ENCODE data around the gene TRMT61A.
"Not testable (repeated sequence)": the region's sequence is repeated elsewhere in the genome, so short reads cannot be mapped to it uniquely, and the experiment has no call there.

The TRMT61A gene

DNA sequence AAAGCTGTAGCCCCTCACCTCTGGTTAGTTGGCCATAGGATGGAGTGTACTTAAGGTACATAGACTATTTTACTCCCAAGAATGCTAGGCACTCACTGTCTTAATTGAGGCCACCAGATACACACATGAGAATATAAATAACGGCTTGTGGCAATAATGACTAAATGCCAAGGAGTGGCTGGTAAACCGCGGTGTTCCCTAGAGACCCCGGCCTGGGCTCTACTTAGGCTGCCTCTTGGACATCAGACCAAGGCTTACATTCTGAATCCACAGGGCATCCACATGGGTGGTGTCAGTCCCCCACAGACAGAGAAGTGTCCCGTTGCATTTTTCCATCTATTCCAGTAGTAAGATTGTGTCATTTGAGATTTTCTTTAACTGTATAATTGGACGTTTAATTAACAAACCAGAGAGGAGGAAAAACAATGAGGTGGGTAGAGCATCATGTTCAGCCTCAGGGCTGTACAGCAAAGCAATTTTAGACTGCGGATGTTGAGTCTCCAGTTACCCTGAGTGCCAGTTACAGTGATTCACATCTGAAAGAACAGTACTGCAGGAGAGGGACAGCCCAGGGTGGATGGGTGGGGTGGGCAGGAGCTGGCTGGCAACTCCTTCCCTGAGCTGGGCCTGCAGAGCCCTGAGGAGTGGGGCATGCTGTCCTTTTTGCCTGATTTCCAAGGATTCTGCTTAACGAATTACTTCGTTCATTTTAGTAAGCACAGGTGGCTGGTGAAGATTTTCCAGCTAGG lies 26.9 kb upstream of the TRMT61A start:
- Mint-ChIP-seq H3K27ac (no peak overlapping the region), H3K27me3 (no peaks in the 10 kb centered on the region), H3K4me3 (no peak overlapping the region), H3K9me3 (no peaks in the 10 kb centered on the region), H3K4me1 (ENCODE audit: low read depth) (peaks cover 8% of the 10 kb centered on the region), H3K36me3 (ENCODE audit: low read depth) (peaks cover 58% of the 10 kb centered on the region)

DNA sequence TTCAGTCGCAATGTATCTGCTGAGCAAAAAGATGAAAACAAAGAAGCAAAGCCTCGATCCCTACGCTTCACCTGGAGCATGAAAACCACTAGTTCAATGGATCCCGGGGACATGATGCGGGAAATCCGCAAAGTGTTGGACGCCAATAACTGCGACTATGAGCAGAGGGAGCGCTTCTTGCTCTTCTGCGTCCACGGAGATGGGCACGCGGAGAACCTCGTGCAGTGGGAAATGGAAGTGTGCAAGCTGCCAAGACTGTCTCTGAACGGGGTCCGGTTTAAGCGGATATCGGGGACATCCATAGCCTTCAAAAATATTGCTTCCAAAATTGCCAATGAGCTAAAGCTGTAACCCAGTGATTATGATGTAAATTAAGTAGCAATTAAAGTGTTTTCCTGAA lies 26.1 kb upstream of the TRMT61A start:
- Mint-ChIP-seq H3K4me1 (ENCODE audit: low read depth) (peaks cover 8% of the 10 kb centered on the region), H3K9me3 (no peaks in the 10 kb centered on the region), H3K27me3 (no peaks in the 10 kb centered on the region), H3K36me3 (ENCODE audit: low read depth) (peaks cover 62% of the 10 kb centered on the region), H3K4me3 (no peak overlapping the region), H3K27ac (no peak overlapping the region)

DNA sequence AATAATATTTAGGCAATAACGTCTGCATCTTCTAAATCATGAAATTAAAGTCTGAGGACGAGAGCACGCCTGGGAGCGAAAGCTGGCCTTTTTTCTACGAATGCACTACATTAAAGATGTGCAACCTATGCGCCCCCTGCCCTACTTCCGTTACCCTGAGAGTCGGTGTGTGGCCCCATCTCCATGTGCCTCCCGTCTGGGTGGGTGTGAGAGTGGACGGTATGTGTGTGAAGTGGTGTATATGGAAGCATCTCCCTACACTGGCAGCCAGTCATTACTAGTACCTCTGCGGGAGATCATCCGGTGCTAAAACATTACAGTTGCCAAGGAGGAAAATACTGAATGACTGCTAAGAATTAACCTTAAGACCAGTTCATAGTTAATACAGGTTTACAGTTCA lies 25.7 kb upstream of the TRMT61A start:
- peaks cover 8% of the 10 kb centered on the region for H3K4me1 Mint-ChIP-seq (ENCODE audit: low read depth)
- H3K27ac Mint-ChIP-seq: no peak overlapping the region
- H3K4me3 Mint-ChIP-seq: no peak overlapping the region
- no peaks in the 10 kb centered on the region for H3K9me3 Mint-ChIP-seq
- H3K27me3 Mint-ChIP-seq: no peaks in the 10 kb centered on the region
- H3K36me3 Mint-ChIP-seq (ENCODE audit: low read depth): peaks cover 63% of the 10 kb centered on the region

DNA sequence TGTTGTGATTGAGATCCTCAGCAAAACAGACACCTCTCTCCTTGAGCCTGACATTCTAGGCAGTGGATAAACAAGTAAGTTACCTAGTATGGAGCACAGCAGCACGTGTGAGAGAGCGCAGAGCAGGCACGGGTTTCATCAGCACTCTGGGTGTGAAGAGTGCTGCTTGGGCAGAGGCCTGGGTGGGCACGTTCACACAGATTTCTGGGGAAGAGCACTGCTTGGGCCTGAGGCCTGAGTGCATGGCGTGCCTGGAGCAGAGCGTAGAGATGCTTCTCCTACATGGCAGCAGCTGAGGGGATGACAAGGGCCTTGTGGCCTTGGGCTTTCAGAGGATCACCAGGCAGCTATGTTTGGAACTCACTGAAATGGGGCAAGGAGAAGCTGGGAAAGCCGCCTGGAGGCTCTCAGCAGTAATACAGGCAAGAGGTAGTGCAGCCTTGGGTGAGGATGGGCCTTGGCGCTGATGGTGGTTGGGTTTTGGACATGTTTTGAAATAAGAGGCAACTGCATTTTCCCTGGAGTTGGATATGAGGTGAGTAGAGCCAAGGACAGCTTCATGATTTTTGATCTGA lies 23.9 kb upstream of the TRMT61A start:
- Mint-ChIP-seq H3K4me1 (ENCODE audit: low read depth) (peaks cover 3% of the 10 kb centered on the region), H3K36me3 (ENCODE audit: low read depth) (peaks cover 60% of the 10 kb centered on the region), H3K9me3 (no peaks in the 10 kb centered on the region), H3K4me3 (no peak overlapping the region), H3K27ac (peak overlapping the region; percentile 36), H3K27me3 (no peaks in the 10 kb centered on the region)

DNA sequence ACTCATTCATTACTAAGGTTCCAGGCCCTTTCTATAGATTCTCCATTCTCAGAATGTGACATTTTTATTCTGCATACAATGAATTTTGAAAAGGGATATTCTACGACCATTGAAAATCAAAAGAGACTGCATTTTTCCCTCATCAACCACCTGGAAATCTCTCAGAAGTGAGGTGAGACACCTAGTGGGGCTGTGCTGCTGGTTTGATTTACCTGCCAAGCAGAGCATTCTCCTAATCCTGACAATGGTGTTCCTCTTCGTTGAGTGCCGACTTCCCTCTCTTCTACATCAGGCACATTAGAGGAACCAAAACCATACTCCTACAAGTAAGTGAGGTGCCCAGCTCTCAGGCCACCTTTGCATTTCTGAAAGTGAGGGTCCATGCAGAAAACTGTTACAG lies 21.2 kb upstream of the TRMT61A start:
- Mint-ChIP-seq H3K36me3 (ENCODE audit: low read depth) (peaks cover 49% of the 10 kb centered on the region), H3K9me3 (no peaks in the 10 kb centered on the region), H3K4me3 (no peak overlapping the region), H3K4me1 (ENCODE audit: low read depth) (no peaks in the 10 kb centered on the region), H3K27ac (no peak overlapping the region), H3K27me3 (no peaks in the 10 kb centered on the region)

DNA sequence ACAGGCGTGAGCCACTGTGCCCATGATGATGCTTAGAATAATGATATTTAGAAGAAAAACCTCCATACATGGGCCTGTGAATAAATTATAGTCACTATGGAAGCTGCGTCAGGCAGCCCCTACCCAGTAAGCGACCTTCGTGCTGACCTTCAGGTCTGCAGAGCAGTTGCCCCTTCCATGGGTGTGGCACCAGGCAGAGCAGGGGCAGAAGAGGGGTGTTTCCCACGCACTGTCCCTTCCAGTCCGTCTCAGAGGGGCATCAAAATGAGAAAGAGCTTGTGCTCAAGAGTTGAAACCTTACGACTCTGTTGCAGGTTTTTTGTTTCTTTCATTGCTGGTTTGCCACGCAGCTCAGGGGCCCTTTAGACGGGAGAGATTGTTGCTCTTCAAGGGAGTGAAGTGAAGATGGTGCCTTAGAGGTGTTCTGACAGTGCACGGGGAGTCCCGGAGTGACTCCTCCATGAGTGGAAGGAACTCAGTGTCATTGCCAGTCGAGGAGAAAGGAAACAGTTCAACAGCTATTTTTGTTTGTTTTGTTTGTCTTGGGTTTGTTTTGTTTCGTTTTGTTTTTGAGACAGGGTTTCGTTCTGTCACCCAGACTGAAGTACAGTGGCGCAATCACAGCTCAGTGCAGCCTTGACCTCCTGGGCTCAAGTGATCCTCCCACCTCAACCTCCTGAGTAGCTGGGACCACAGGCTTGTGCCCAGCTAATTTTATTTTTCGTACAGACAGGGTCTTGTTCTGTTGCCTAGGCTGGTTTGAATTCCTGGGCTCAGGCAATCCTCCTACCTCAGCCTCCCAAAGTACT lies 20.3 kb upstream of the TRMT61A start:
- peaks cover 39% of the 10 kb centered on the region for H3K36me3 Mint-ChIP-seq (ENCODE audit: low read depth)
- no peak overlapping the region for H3K4me3 Mint-ChIP-seq
- H3K27ac Mint-ChIP-seq: no peak overlapping the region
- no peaks in the 10 kb centered on the region for H3K27me3 Mint-ChIP-seq
- no peaks in the 10 kb centered on the region for H3K4me1 Mint-ChIP-seq (ENCODE audit: low read depth)
- no peaks in the 10 kb centered on the region for H3K9me3 Mint-ChIP-seq

DNA sequence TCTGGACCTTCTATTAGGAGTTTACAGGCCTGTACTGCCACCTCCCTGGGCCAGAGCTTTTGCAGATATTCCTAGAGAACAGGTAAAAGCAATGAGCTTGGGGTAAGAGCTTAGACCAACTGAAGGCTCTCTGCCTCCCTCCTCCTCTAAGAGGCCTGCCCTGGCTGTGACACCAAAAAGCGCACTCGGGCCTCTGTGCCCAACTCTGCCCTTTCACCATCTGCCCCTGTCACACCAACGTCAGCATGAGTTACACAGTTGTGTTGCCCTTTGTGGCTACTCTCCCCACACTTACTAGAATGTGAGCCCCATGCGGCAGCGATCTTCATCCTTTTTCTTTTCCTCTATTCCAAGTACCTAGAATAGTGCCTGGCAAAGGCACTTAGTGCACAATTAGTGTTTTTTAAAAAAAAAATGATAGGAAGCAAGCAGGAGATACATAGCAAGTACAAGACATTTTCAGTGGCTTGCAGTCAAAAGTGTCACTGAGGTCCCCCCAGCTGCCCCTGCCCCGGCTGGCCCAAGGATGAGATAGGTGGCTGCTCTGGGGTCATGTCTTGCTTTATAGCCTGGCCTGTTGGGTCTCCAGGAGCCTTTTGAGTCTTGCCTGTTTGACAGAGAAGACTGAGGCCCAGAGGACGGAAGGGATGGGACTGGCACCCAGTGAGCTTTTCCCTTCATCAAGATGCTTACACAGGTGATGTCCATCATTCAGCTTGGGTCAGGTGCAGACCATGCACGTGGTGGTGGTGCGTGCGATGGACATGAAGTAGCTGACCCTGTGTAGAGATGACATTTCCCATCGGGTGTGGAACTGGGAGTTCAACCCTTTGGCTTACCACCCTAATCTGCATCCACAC lies 18.9 kb upstream of the TRMT61A start:
- no peaks in the 10 kb centered on the region for H3K27me3 Mint-ChIP-seq
- no peaks in the 10 kb centered on the region for H3K9me3 Mint-ChIP-seq
- H3K36me3 Mint-ChIP-seq (ENCODE audit: low read depth): peaks cover 28% of the 10 kb centered on the region
- H3K4me3 Mint-ChIP-seq: no peak overlapping the region
- H3K4me1 Mint-ChIP-seq (ENCODE audit: low read depth): no peaks in the 10 kb centered on the region
- H3K27ac Mint-ChIP-seq: no peak overlapping the region

DNA sequence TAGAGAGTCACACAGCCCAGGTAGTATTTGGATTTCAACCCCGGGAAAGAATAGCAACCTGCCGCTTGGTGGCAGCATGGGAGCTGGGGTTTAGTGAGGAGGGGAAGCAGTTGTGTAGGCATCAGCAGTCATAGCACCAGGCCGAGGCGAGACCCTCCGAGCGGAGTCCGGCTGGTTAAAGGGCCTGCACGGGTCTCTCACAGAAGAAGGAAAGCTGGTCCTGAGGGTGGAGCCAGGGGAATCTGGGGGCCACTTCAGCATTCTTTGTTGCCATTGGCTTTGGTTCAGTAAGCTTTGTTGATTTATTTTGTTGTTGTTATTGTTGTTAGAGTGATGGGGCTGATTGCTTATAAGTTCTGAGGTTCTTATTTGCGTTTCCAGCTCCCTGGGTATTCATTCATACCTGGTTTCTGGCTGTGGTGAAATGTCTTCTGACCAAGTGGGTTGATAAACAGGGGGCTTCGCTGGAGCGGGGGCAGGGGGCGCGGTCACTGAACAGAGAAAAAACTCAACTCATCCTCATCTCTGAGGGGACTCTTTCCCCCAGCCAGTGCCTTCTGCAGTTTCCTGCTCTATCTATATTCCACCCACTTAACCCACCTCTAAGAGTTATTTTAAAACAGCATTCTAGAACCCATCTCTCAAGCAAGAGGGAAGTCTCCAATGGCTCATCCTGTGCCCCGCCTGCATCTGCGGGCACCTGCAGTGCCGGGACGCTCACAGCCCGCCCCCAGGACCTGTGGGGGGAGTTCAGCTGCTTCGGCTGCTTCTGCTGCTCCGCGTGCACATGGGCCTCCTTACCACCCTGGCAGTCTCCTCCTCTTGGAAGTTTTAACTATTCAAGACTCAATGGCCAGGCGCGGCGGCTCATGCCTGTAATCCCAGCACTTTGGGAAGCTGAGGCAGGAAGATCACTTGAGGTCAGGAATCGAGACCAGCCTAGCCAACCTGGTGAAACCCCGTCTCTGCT lies 18.0 kb upstream of the TRMT61A start:
- Mint-ChIP-seq H3K9me3 (no peaks in the 10 kb centered on the region), H3K27me3 (no peaks in the 10 kb centered on the region), H3K27ac (peak overlapping the region; percentile 52), H3K36me3 (ENCODE audit: low read depth) (peaks cover 23% of the 10 kb centered on the region), H3K4me3 (no peak overlapping the region), H3K4me1 (ENCODE audit: low read depth) (no peaks in the 10 kb centered on the region)

DNA sequence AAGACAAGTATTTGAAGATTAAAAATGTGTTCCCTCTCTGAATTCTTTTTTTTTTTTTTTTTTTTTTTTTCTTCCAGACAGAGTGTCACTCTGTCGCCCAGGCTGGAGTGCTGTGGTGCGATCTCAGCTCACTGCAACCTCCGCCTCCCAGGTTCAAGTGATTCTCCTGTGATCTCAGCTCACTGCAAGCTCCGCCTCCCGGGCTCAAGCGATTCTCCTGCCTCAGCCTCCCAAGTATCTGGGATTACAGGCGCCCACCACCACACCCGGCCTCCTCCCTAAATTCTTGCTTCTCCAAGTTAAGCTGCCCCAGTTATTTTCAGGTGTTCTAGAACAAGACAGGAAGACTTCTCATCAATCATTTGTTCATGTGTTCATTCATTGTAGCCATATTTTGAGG lies 16.8 kb upstream of the TRMT61A start:
- not testable (repeated sequence) for H3K4me1 Mint-ChIP-seq (ENCODE audit: low read depth); H3K4me3 Mint-ChIP-seq; H3K27ac Mint-ChIP-seq; H3K27me3 Mint-ChIP-seq; H3K9me3 Mint-ChIP-seq
- peaks cover 23% of the 10 kb centered on the region for H3K36me3 Mint-ChIP-seq (ENCODE audit: low read depth)

DNA sequence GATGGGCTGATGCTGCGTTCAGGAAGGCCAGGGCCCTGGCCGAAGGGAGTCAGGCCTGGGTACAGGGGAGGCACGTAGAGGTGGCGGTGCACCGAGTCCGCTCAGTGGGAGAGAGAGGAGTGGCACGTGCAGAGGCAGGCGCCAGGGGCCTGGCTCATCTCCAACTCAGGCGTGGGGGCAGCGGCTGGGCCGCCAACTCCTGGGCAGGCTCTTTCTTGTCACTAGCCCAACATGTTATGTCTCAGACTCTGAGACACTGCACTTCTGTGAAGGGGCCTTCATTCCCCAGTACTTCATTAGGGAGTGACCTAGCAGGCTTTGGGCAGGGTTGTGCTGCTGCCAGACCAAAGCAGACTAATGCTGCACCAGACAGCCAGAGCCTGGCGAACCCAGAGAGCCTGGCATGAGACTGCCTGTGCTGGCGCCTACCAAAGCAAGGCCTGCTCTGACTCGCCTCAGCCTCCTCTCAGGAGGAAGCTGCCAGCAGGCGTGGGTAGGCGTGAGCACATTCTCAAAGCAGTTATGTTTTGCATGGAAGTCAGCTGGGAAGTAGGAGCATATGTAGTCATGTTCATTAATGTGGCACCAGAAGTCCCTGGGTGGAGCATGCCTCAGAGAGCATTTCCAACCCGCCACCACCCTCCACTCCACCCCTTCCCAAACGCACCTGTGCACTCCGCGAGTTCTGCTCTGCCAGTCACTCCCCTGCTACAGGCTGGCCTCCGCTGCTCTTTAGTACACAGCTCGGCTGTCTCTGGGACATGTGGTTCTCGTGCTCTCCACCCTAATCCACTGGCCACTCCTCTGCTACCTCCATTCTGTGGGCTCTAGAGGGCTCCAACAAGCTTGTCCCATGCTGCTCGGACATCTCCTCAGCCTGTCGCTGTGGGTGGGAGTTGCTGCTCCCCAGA lies 16.0 kb upstream of the TRMT61A start:
- Mint-ChIP-seq H3K4me1 (ENCODE audit: low read depth) (no peaks in the 10 kb centered on the region), H3K27ac (no peak overlapping the region), H3K36me3 (ENCODE audit: low read depth) (peaks cover 15% of the 10 kb centered on the region), H3K9me3 (no peaks in the 10 kb centered on the region), H3K27me3 (no peaks in the 10 kb centered on the region), H3K4me3 (no peak overlapping the region)

DNA sequence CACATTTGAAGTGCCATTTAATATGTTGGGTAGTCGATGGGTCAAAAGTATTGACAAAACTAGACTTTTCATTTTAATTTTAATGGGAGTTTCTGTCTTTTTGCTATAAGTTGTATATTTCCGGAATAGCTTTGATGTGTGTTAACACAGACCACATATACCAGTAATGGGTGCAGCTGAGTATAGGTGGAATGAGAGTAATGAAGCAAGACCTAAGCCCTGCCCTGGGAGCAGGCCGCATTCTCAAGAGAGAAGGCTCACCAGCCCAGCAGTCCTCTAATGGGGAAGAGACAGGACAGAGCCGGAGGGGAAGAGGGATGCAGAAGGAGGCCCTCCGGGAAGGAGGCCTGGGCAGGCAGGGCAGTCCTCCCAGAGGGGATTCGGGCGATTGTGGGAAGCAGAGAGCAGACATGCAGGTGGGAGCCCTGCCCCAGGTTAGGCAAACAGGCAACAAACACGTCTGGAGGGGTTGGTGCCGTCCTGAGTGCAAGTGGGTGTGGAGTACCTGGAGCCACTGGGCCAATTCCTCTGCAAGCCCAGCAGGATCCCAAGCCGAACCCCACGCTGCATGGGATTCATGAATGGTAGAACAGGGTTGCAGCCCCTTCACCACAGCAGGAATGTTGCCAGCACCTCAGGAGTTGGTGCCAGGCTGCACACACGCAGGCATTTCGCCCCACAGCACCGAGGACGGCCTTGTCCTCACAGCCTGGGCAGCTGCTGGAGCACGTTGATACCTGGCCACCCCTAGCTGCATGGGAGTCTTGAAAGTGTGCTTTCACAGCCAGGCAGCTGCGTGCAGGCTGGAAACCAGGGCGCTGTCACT lies 14.2 kb upstream of the TRMT61A start:
- peaks cover 2% of the 10 kb centered on the region for H3K27me3 Mint-ChIP-seq
- H3K27ac Mint-ChIP-seq: no peak overlapping the region

DNA sequence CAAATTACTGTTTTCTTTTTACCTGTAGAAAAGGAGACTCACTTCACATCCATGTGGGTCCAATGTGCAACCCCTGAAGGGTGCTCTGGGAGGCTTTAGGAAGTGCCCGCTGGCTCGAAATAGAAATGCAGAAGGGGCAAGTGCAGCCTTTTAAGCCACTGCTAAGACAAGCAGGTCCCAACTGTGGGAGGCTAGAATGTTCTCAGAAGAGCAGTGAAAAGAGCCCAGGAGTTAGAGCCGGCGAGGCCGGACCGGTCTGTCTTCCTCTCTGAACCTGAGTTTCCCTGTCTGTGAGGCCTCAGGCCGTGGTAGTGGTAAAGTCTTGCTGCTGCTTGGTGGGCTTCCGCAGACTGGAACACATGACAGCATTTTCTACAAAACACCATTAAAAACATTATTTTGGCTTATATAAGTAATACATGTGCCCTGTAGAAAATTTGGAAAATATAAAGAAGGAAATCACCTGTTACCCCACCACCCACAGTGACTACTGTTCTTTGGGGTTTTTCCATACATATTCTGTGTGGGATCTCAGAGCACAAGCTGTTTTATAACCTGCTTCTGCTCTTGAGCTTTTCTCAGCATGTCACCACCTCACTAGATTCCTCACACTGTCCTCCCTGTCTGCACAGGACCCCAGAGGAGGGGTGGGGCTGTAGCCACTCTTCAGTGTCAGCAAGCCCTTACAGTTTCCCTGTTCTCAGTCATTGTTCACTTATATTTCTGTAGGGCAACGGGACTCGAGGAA lies 12.4 kb upstream of the TRMT61A start:
- H3K4me1 Mint-ChIP-seq (ENCODE audit: low read depth): peaks cover 8% of the 10 kb centered on the region
- peaks cover 6% of the 10 kb centered on the region for H3K27me3 Mint-ChIP-seq
- no peak overlapping the region for H3K4me3 Mint-ChIP-seq
- H3K9me3 Mint-ChIP-seq: no peaks in the 10 kb centered on the region
- H3K27ac Mint-ChIP-seq: no peak overlapping the region
- H3K36me3 Mint-ChIP-seq (ENCODE audit: low read depth): peaks cover 4% of the 10 kb centered on the region

More for the DNA sequence above, 14.2 kb upstream of the TRMT61A start:
- no peak overlapping the region for H3K4me3 Mint-ChIP-seq
- H3K36me3 Mint-ChIP-seq (ENCODE audit: low read depth): peaks cover 13% of the 10 kb centered on the region
- H3K4me1 Mint-ChIP-seq (ENCODE audit: low read depth): peaks cover 8% of the 10 kb centered on the region
- H3K9me3 Mint-ChIP-seq: no peaks in the 10 kb centered on the region
